Renal pelvis (tissue), 3 donors: ENCODE data around the gene ERBB2. TPM values are rescaled to one million over a fixed set of nuclear protein-coding genes. Genes with fewer than 3 reads are reported as not detected.

Experiments
- polyA plus RNA-seq, 3 donors: library from polyadenylated mRNA; unstranded; fragments of 120-200 nt; gene quantifications; one replicate each; pipeline ENCODE4 v1.2.1, GENCODE V29; 2013; ENCODE audit not compliant: insufficient read length in 3 of 3

Gene ERBB2
- polyA plus RNA-seq, 3 donors = 178 to 214 (median 210) TPM

Other genes starting within 250 kb of the ERBB2 start
- 10 to 100 TPM; 48.7 to 54.4 (median 53.5) TPM for gene MED1, start 248.8 kb upstream of the ERBB2 start, polyA plus RNA-seq
- gene CDK12, start 238.6 kb upstream of the ERBB2 start, polyA plus RNA-seq = 10 to 100 TPM; 44.6 to 68.6 (median 64.7) TPM
- under 1 TPM; 0.01 to 0.06 (median 0.04) TPM for gene NEUROD2, start 92.1 kb upstream of the ERBB2 start, polyA plus RNA-seq
- gene PPP1R1B, start 73.1 kb upstream of the ERBB2 start, polyA plus RNA-seq = 10 to 100 TPM in 2 of 3 donors, 1 to 10 TPM in 1; 9.1 to 13.6 (median 12.2) TPM
- 10 to 100 TPM; 49.1 to 54.7 (median 54.3) TPM for gene STARD3, start 62.9 kb upstream of the ERBB2 start, polyA plus RNA-seq
- gene TCAP, start 34.7 kb upstream of the ERBB2 start, polyA plus RNA-seq = 1 to 10 TPM; 1.5 to 2.0 (median 1.9) TPM
- gene PNMT, start 31.6 kb upstream of the ERBB2 start, polyA plus RNA-seq = 1 to 10 TPM; 3.0 to 3.9 (median 3.3) TPM
- 10 to 100 TPM; 37.4 to 48.6 (median 43.6) TPM for gene PGAP3, start 12.0 kb upstream of the ERBB2 start, polyA plus RNA-seq
- gene MIEN1, start 30.5 kb downstream of the ERBB2 start, polyA plus RNA-seq = 10 to 100 TPM; 33.6 to 36.8 (median 35.9) TPM
- 10 to 100 TPM; 38.0 to 56.5 (median 53.2) TPM for gene GRB7, start 37.9 kb downstream of the ERBB2 start, polyA plus RNA-seq
- gene IKZF3, start 164.2 kb downstream of the ERBB2 start, polyA plus RNA-seq = under 1 TPM; 0.23 to 0.33 (median 0.30) TPM
- not detected for gene ZPBP2, start 168.1 kb downstream of the ERBB2 start, polyA plus RNA-seq
- 10 to 100 TPM; 10.7 to 29.9 (median 21.1) TPM for gene GSDMB, start 218.6 kb downstream of the ERBB2 start, polyA plus RNA-seq
- gene ORMDL3, start 227.5 kb downstream of the ERBB2 start, polyA plus RNA-seq = 100 to 1,000 TPM in 1 of 3 donors, 10 to 100 TPM in 2; 94.8 to 106 (median 96.6) TPM
- not detected for gene LRRC3C, start 227.7 kb downstream of the ERBB2 start, polyA plus RNA-seq